GM12872 (cell line): Measurements from ENCODE around the gene TGM3.

Experiments
- CTCF ChIP-seq: IDR thresholded peaks from 3 replicates; pipeline ENCODE4 v1.5.1; 2011; ENCODE audit warnings: low read depth, mild to moderate bottlenecking, low read length, moderate library complexity; ENCODE audit not compliant: insufficient read depth

Gene TGM3

GRCh38 chr20:2295286-2295685 lies 515 bp upstream of the TGM3 start:
- TF ChIP-seq CTCF = no peak

GRCh38 chr20:2296524-2297356 lies 939 bp downstream of the TGM3 start:
- TF ChIP-seq CTCF = no peak

- no peak for TF ChIP-seq CTCF
Measured at GRCh38 chr20:2297357-2297728, 1.5 kb downstream of the TGM3 start.

GRCh38 chr20:2298116-2298515 lies 2.3 kb downstream of the TGM3 start:
- no peak for TF ChIP-seq CTCF

- TF ChIP-seq CTCF = no peak
Measured at GRCh38 chr20:2298701-2299100, 2.9 kb downstream of the TGM3 start.

- TF ChIP-seq CTCF = no peak
Measured at GRCh38 chr20:2299301-2299700, 3.5 kb downstream of the TGM3 start.

- TF ChIP-seq CTCF = no peak
Measured at GRCh38 chr20:2300002-2300401, 4.2 kb downstream of the TGM3 start.
